B cell (primary cell): ENCODE results near the gene ACOX3.

Experiments
- EZH2 ChIP-seq: IDR thresholded peaks from 2 replicates; pipeline ENCODE4 v1.6.1; 2012; ENCODE audit warnings: borderline replicate concordance, low read depth, mild to moderate bottlenecking, moderate library complexity, low read length; ENCODE audit not compliant: insufficient read depth, poor library complexity, severe bottlenecking
- TF ChIP-seq, protein P1 (sequence below): fragments of 200-600 bp; IDR thresholded peaks from one replicate; pipeline ENCODE4 v1.8.0; 2022; ENCODE audit warnings: antibody characterized with exemption, mild to moderate bottlenecking

- TF ChIP-seq EZH2, result no peak
- TF ChIP-seq, protein P1, sequence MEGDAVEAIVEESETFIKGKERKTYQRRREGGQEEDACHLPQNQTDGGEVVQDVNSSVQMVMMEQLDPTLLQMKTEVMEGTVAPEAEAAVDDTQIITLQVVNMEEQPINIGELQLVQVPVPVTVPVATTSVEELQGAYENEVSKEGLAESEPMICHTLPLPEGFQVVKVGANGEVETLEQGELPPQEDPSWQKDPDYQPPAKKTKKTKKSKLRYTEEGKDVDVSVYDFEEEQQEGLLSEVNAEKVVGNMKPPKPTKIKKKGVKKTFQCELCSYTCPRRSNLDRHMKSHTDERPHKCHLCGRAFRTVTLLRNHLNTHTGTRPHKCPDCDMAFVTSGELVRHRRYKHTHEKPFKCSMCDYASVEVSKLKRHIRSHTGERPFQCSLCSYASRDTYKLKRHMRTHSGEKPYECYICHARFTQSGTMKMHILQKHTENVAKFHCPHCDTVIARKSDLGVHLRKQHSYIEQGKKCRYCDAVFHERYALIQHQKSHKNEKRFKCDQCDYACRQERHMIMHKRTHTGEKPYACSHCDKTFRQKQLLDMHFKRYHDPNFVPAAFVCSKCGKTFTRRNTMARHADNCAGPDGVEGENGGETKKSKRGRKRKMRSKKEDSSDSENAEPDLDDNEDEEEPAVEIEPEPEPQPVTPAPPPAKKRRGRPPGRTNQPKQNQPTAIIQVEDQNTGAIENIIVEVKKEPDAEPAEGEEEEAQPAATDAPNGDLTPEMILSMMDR, result no peak
Measured at GRCh38 chr4:8439914-8440491, 520 bp downstream of the ACOX3 start.
